ENCODE results near the gene G0S2.

The G0S2 gene

DNA sequence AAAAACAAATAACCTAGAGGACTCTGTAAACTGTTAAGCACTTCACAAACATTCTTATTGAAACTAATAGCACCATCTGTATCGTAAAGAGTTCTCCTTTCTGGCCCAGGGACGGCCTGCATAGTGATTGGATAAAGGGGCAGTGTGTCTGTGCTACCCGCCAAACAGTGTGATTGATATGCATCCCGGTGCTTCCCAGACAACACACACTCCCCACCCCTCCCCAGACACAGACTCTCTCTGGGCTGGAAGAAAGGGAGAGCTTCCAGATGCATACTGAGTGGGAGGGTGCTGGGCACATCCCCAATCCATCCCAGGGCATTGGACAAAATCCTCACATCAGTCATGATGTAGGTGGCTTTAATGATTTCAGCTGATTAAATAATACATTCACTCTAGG, 33.1 kb downstream of the G0S2 start:
- Mint-ChIP-seq H3K36me3 (ENCODE audit: low read depth) (no peaks in the 10 kb centered on the region), H3K9me3 (no peaks in the 10 kb centered on the region), H3K27ac (no peak overlapping the region), H3K27me3 (ENCODE audit: low read depth) (peaks cover 4% of the 10 kb centered on the region), H3K4me1 (peaks cover 14% of the 10 kb centered on the region), H3K4me3 (no peak overlapping the region)
- TF ChIP-seq, protein P1, sequence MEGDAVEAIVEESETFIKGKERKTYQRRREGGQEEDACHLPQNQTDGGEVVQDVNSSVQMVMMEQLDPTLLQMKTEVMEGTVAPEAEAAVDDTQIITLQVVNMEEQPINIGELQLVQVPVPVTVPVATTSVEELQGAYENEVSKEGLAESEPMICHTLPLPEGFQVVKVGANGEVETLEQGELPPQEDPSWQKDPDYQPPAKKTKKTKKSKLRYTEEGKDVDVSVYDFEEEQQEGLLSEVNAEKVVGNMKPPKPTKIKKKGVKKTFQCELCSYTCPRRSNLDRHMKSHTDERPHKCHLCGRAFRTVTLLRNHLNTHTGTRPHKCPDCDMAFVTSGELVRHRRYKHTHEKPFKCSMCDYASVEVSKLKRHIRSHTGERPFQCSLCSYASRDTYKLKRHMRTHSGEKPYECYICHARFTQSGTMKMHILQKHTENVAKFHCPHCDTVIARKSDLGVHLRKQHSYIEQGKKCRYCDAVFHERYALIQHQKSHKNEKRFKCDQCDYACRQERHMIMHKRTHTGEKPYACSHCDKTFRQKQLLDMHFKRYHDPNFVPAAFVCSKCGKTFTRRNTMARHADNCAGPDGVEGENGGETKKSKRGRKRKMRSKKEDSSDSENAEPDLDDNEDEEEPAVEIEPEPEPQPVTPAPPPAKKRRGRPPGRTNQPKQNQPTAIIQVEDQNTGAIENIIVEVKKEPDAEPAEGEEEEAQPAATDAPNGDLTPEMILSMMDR (IDR thresholded peaks at IDR 0.05; ENCODE audit: unreplicated experiment in 3 of 3): no peak

DNA sequence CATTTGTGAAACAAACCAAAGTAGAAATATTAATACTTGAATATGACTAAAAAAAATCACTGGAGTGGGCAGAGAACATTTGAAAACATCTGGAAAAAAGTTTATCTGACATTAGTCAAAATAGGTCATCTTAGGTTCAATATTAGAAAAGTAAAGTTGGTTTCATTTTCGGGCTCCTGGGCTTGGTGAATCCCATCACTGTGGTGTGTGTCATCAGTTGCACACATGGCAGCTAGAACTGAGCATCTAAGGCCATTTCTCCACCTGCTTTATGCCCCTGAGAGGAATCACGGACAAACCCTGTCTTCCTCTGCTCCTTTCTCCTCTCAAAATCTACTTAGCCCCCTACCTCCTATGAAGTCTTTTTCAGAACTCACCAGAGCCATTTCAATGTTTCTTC, 34.9 kb downstream of the G0S2 start:
- no peaks in the 10 kb centered on the region for H3K36me3 Mint-ChIP-seq (ENCODE audit: low read depth)
- no peaks in the 10 kb centered on the region for H3K9me3 Mint-ChIP-seq
- TF ChIP-seq, protein P1 (IDR thresholded peaks at IDR 0.05; ENCODE audit: unreplicated experiment in 3 of 3): no peak
- H3K27ac Mint-ChIP-seq: no peak overlapping the region
- peaks cover 5% of the 10 kb centered on the region for H3K4me1 Mint-ChIP-seq
- no peak overlapping the region for H3K4me3 Mint-ChIP-seq
- no peaks in the 10 kb centered on the region for H3K27me3 Mint-ChIP-seq (ENCODE audit: low read depth)

- no peak overlapping the region for H3K4me3 Mint-ChIP-seq
- no peak overlapping the region for H3K27ac Mint-ChIP-seq
- no peaks in the 10 kb centered on the region for H3K4me1 Mint-ChIP-seq
Observed at GRCh38 chr1:209710847-209711246, 35.6 kb downstream of the G0S2 start.

GRCh38 chr1:209714338-209714737, 39.1 kb downstream of the G0S2 start:
- no peak overlapping the region for H3K4me3 Mint-ChIP-seq
- no peaks in the 10 kb centered on the region for H3K27me3 Mint-ChIP-seq (ENCODE audit: low read depth)
- no peaks in the 10 kb centered on the region for H3K9me3 Mint-ChIP-seq
- no peaks in the 10 kb centered on the region for H3K4me1 Mint-ChIP-seq
- TF ChIP-seq, protein P1 (IDR thresholded peaks at IDR 0.05; ENCODE audit: unreplicated experiment in 3 of 3): no peak
- H3K36me3 Mint-ChIP-seq (ENCODE audit: low read depth): no peaks in the 10 kb centered on the region
- no peak overlapping the region for H3K27ac Mint-ChIP-seq

More at GRCh38 chr1:209710847-209711246, 35.6 kb downstream of the G0S2 start:
- Mint-ChIP-seq H3K9me3 (no peaks in the 10 kb centered on the region), H3K27me3 (ENCODE audit: low read depth) (no peaks in the 10 kb centered on the region), H3K36me3 (ENCODE audit: low read depth) (no peaks in the 10 kb centered on the region)
- TF ChIP-seq, protein P1 (IDR thresholded peaks at IDR 0.05; ENCODE audit: unreplicated experiment in 3 of 3): no peak

DNA sequence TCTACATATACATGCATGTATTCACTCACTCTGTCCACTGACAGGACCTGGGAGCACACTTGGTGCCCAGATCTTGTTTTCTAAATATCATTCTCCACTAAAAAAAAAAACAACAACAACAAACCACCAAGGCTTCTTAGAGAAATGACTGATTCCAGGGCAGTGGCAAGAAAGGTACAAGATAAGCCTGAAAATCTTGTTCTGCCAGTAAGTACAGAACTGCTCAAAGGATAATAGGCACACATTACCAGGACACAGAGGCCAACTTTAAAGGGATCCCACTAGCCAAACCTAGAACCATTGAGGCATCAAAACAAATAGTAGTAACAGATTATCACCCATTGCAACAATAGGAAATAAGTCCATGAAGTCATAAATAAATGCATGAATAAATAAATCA, 40.1 kb downstream of the G0S2 start:
- H3K9me3 Mint-ChIP-seq: no peaks in the 10 kb centered on the region
- TF ChIP-seq, protein P1 (IDR thresholded peaks at IDR 0.05; ENCODE audit: unreplicated experiment in 3 of 3): no peak
- H3K4me3 Mint-ChIP-seq: no peak overlapping the region
- H3K4me1 Mint-ChIP-seq: no peaks in the 10 kb centered on the region
- H3K36me3 Mint-ChIP-seq (ENCODE audit: low read depth): no peaks in the 10 kb centered on the region
- no peak overlapping the region for H3K27ac Mint-ChIP-seq
- H3K27me3 Mint-ChIP-seq (ENCODE audit: low read depth): no peaks in the 10 kb centered on the region

DNA sequence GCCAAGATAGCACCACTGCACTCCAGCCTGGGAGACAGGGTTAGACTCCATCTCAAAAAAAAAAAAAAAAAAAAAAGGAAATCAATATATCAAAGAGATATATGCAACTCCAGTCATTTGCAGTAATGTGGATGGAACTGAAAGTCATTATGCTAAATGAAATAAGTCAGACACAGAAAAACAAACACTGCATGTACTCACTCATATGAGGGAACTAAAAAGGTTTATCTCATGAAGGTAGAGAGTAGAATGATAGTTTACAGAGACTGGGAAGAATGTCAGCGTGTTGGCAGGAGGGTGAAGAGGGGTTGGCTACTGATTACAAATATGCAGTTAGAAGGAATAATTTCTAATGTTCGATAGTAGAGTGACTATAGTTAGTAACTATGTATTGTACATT, 42.6 kb downstream of the G0S2 start:
- Mint-ChIP-seq H3K27me3 (ENCODE audit: low read depth) (no peaks in the 10 kb centered on the region), H3K4me3 (no peak overlapping the region), H3K9me3 (no peaks in the 10 kb centered on the region), H3K27ac (no peak overlapping the region), H3K4me1 (no peaks in the 10 kb centered on the region), H3K36me3 (ENCODE audit: low read depth) (no peaks in the 10 kb centered on the region)
- TF ChIP-seq, protein P1 (IDR thresholded peaks at IDR 0.05; ENCODE audit: unreplicated experiment in 3 of 3): no peak
